Activated CD8-positive, alpha-beta memory T cell treated with anti-CD3 and anti-CD28 coated beads, Interleukin-2, amount 50 U/mL, for 24 hours (primary cell): ENCODE results near the gene MRPS34.
A peak's percentile ranks its signal among the peaks of the same experiment; 100 is the strongest.

Experiments
- DNase-seq: peaks from one replicate; pipeline ENCODE4 v3.0.0-alpha.2; 2020; ENCODE audit errors: extremely low read depth

MRPS34 gene

DNA sequence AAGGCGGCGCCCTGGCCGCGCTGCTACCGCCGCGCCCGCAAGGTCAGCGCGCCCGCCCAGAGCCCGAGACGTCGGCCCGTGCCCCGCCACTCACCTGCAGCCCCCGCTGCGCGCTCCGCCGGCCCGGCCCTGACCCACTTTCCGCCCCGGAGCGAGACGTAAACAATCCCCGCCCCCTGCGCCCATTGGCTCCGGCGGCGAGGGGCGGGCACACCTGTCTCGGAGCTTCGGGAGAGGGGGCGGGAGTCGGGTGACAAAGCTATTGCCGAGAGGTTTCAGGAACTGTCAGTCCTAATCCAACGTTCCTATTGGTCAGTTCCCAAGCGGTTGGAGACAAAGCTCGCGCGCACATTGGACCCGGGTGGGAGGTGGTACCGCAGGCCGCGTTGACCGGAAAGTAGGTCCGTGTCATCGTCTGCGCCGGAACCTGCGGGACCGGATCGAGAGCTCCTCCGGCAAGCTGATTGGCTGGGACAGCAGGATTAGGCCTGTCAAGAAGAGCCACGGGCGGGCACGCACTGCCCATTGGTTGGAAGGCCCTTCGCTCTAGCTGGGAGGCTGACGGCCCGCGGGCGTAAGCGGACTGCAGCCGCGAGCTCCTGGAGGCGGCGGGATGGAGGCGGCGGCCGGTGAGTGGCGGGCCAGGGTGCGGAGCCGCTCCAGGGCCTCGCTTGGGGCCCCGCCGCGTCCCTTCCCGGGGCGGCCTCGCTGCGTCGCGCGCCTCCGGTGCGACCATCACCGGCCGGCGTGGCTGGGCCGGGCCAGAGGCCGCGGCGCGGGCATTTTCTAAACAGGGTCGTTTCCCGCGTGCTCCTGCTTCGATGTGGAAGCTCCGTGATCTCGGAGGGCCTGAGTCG lies 9.7 kb upstream of the MRPS34 start, which contains the start of the genes NUBP2 and SPSB3:
NUBP2 (plus strand) TSS at position 553 of the 857 bp plus-strand sequence; CDS start at position 614, 61 bp downstream.
SPSB3 (minus strand) TSS at position 164 of the 857 bp plus-strand sequence. CDS start 1,088 bp downstream, outside the sequence.
- peak; percentile 95 for DNase-seq

DNA sequence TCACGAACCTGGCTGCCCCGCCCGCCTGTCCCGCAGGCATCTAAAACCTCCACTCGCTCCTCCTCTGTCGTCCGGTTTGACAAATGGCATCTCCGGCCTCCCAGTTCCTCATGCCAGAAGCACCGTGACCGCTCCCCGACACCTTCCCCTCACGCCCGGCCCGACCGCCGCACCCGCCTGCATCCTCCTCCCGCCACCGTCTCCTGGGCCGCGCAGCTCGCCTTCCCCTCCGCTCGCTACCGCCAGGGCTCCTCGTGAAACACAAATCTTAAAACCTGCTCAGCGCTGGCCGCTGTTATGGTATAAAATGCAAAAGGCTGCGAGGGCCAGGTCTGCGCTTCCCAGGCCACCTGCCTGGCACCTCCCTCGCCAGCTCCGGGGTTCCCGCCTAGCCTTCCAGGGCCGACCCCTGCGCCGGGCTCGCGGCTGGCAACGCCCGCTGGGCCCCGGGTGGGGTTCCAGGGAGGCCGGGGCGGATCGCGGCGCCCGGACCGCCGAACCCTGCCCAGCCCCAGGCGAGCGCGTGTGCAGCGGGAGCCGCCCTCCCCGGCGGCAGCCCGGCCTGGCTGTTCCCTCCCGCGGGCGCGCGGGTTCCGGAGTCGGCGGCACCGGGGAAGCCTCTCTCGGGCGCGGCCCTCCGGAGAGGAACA lies 8.9 kb upstream of the MRPS34 start:
- no peak for DNase-seq

DNA sequence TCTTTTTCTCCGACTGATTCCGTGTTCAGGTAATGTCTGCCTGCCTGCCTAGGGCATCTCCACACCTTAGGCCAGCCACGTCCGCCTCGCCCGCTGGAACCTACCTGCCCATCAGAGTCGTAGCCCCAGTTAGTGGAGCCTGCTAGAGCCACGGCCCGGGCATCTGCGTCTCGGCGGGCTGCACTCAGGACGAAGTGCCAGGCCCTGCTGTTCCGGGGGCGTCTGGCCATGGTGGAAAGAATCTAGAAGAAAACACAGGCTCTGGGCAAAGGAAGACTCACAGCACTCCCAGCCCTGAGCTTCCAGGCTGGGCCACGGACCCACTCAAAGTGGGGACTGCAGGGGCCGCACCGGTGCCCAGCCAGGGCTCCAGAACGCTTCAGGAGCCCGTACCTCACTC lies 8.3 kb upstream of the MRPS34 start:
- no peak for DNase-seq

DNA sequence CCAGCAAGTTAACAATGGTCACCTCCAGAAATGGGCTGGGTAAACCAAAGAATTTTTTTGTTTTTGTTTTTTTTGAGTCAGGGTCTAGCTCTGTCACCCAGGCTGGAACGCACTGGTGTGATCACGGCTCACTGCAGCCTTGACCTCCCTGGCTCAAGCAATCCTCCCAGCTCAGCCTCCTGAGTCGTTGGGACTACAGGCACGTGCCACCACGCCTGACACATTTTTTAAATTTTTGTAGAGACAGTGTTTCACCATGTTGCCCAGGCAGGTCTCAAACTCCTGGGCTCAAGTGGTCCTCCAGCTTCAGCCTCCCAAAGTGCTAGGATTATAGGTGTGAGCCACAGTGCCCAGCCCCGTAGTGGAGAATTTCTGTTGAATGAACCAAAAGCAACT lies 7.7 kb upstream of the MRPS34 start:
- DNase-seq, result no peak

DNA sequence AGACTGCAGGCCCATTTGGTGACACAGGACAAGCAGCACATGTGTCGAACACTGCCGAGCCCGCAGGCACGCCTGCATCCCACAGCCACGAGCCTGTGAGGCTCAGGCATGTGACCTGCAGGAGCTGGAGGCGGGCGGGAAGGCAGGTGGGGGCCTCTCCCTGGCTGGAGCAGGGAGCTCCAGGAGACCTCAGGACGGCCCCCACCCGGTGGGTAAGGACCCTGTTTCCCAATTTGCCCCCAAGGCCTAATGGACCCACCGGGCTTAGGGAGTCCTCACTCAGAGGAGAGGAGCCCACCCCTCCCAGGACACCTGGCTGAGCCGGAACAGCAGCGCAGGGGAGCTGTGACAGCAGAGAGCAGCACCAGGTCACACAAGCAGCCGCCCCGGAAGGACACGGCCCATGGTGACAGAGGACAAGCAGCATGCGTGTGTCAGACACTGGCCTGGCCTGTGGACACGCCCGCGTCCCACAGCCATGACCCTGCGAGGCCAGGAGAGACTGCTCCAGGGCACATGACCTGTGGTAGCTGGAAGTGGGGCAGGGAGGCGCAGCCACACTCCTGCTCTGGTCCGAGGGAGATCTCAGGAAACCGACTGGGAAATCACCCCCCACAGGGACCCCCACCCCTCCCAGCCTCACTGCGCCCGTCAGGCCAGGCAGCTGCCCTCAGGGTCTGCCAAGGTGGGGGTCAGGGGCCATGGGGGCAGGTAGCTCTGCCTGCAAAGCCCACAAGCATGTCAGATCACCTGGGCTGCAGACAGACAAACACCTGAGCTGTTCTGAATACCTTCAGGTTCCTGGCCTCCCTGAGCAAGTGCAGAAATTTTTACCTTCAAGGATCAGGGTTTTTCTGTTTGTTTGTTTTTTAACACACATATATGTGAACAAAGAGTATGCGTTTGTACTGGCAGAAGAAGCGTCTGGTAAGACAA lies 7.1 kb upstream of the MRPS34 start:
- no peak for DNase-seq

DNA sequence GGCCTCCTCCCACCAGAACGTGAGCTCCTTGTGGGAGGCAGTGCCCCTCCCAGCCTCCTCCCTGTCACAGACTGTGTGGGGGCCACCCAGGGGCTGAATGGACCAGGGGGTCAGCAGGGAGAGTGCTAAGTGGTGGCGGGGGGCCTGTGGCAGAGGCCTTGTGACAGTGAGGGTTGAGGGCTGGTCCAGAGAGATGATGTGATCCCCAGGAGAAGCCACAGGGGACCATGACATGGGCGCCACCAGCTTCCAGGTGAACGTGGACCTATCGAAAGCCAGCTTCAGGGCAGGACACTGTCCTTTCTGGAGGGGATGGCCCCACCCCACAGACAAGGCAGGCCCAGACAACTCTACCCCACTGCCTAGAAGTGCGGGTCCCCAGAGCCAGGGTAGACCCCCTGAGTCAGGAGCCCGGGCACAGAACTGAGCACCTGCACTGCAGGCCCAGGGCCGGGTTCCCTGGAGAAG lies 6.3 kb upstream of the MRPS34 start:
- DNase-seq, result no peak

DNA sequence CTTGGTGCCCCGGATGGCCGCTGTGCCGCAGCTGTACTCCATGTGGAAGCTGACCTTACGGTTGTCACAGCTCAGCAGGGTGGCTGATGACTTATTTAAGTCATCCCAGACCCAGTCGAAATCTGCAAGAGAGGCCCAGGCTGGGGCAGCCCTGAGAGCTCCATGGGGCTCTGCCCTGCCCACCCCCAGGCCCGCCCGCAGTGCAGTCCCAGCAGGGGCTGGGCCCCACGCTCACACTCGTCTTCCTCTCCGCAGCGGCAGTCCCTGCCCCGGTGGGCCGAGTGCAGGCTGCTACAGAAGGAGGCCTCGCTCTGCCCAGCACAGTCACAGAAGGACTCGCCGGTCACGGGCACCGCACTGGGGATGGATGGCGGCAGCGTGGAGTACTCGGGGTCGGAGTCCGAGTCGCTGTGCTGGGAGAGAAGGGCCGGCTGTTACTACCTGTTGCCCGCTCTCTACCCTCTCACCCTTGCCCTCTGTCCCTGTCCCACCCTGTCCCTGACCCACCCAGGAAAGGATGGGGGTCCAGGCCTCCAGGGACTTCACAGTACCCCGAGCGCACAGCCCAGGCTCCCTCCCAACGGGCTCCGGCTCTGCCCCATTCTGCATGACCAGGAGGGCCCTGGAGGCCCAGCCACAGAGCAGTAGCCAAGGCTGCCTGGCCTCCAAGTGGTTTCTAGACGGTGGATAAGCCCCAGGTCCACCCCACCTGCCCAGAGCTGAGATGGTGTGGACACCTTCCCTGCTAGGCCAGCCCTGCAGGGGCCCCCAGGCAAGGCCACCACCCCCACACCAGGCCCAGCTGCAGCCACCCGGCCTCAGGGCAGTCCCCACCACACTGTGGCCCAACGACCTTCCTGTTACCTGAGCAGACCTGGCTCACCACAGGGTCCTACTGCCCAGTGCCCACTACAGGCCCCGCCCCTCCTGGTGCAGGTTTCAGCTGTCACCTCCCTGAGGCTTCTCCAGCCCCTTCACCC lies 5.6 kb upstream of the MRPS34 start:
- no peak for DNase-seq

DNA sequence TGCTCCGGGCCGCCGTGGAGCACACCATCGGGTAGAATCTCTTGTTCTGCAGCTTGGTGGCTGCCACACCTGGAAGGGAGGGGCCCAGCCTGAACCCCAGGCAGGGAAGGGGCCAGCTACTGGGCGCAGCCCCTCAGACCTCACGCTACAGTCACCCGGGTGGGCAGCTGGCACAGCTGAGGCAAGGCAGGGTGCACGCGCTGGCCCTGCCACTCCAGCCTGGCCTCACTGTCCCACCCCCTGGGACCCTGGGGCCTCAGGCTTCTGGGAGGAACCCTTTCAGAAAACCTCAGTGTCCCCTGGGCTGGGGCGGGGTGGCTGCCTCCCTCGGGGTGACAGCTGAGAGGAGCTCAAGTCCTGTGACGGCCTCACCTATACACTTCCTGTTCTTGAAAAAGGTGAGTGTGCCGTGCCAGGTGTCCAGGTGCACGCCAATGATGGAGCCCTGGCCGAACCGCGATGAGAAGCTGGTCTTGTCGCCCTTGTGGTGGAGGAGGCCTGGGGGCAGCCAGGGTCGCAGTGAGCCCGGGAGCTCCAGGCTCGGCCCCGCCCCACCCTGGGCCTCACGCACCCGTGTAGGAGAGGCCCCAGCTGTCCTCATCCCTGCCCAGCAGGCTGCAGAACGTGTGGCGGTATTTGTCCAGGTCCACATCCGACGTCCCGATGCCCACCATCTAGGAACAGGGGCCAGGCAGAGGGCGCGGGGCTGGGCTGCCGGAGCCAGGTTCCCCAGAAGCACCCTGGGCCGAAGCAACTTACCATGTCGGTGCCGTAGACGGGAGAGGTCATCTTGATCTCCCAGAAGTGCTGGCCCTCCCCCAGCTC lies 4.7 kb upstream of the MRPS34 start:
- no peak for DNase-seq

DNA sequence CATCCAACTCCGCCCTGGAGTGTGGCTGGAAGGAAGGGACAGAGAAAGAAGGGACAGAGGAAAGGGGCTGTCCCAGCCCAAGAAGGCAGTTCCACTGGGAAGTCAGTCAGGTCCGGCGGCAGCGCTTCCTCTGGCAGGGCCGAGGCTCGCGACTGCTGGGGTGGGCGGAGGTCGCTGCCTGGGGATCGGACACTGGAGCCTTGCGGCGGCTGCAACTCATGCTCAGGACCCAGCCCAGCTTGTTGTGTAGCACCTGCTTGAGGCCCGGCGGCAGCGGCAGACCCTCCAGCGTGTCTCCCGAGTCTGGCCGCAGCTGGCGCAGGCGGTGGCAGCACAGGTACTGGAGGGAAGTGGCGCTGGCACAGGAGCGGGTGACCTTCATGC lies 4.0 kb upstream of the MRPS34 start:
- no peak for DNase-seq

DNA sequence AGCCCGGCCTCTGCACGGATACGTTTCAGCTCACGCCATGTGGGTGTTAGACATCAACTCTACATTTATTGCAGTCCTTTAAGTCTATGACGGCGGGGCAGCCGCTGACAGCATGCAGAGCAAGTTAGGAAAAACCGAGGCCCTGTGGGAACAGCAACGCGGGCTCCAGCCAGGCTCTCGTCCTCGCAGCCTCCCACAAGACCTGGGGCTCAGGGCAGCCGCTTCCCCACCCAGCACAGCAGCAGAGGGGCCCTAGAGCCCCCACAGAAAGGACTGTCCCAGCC lies 3.7 kb upstream of the MRPS34 start:
- no peak for DNase-seq

DNA sequence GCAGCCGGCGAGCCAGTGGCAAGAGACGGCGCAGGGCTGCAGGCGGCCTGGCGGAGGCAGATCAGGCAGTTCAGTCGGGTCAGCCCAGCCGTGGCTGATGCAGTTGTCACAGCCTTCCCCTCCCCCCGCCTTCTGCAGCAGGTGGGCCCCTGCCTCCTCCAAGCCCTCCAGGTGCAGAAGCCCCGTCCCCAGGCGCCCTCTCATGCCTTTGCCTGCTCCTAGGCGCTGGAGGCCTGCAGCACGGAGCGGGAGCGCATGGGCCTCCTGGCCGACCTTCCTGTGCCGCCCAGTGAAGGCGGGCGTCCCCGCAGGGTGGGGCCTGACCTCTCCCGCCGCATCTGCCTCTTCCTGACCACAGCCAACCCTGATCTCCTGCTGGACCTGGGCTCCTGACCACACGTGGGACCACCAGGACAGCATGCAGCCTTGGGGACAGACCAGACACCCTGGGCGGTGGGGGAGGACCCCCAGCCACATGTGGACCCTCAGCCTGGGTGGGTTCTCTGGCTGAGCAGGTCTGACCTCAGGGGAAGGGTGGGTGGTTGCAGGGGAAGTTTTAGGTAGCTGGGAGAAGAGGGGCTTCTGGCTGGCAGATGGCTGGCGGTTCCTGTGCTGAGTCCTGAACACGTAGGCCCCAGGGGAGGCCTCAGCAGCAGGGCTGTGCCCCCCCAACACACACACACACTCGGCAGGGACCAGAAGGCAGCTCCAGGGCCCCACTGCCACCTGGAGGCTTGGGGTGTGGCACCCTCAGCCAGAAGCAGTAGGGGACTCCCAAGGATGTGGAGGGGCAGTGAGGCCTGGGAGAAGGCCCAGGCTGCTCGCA lies 3.1 kb upstream of the MRPS34 start:
- DNase-seq, result no peak

DNA sequence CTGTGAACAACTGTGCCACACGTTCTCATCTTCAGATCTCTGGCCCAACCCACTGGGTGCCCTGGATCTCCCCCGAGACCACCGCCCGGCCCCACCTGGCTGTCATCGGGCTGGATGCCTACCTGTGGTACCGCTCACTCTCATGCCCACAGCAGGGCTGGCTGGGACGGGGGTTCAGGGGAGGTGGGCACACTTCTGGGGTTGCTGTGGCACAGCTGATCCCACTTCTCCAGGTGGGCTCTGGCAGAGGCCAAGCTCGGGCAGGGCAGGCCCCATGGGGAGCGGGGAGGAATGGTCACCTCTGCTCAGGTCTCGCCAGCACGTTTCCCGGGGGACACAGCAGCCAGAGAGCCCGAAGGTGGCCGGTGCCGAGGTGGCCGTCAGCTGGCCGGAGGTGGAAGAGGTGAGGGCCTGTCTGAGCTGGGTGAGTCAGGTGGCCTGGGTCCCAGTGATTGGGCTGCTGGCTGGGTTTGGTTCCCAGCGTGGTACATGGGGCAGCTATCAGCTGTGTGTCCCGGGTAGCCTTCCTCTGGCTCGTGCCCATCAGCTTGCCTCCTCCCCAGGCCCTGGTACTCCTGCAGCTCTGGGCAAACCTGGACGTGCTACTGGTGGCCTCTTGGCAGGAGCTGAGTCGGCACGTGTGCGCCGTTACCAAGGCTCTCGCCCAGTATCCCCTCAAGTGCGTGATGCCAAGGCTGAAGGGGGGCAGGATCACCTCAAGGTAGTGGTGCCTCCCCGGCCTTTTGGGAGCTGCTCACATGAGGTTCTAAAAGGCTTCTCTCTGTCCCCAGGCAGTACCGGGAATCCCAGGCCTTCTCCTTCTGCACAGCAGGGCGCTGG lies 2.3 kb upstream of the MRPS34 start:
- no peak for DNase-seq

DNA sequence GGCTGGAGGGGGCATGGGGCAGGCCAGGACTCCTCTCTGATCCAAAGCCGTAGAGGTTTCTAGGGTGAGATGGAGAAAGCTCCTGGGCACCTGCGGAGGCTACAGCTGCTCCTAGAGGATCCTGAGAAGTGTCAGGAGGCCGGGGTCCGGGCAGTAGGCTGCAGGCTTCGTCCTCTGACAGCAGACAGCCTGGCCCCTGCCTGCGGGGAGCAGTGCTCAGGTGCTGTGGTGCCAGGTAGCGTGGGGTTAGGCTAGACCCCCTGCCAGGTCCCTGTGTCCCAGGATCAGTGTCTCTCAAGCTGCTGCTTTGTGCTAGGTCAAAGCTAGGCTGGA lies 1.5 kb upstream of the MRPS34 start:
- DNase-seq, result no peak

DNA sequence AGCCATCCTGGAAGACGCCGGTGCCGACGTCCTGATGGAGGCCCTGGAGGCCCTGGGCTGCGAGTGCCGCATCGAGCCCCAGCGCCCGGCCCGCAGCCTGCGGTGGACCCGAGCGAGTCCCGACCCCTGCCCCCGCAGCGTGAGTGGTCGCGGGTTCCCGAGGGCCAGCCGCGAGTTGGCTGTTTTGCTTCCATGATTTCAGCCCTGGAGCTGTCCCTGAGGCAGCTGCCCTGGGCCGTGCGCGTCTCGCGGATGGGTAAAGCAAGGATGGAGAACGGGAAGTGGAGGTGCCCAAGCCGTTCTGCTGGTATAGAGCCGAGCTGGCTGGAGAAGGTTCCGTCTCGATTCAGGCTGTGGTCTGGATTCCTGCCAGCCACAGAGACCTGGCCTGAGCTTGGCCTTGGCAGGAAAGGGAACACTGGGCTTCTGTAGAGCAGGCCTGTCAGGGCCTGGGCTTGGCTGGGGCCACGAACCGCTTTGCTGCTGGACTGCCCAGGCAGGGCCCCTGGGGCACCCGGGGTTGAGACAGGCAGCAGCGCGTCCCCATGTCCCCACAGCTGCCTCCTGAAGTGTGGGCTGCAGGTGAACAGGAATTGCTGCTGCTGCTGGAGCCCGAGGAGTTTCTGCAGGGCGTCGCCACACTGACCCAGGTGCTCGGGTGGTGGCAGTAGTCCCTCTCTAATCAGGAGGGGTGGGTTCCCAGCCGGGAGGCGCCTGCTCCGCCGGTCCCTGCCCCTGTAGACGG lies 941 bp upstream of the MRPS34 start:
- no peak for DNase-seq

DNA sequence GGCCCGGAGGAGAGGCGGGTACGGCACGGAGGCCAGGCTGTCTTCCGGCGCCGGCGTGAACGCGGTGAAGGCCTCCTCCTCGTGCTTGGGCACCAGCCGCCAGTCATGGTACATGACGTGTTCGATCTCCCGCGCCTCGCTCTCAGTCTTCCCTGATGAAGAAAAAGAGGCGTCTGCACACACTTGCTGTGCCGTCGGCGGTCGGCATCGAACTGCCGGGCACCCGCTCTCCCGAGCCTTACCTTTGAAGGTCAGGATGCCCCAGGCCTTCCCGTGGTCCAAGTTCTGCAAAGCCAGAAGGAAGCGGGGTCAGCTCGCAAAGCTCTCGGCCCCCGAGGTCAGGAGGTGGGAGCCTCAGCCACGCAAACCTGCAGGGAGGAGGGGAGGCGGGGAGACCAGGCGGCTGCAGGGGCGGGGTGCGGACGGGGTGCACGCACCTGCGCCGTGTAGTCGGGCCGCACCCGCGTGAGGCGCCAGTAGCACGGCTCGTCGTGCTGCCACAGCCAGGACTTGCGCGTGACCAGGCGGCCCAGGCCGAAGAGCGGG lies 499 bp downstream of the MRPS34 start, which contains the start of gene EME2:
EME2 (plus strand) TSS at position 449 of the 546 bp plus-strand sequence. CDS start 418 bp downstream, outside the sequence.
- no peak for DNase-seq

DNA sequence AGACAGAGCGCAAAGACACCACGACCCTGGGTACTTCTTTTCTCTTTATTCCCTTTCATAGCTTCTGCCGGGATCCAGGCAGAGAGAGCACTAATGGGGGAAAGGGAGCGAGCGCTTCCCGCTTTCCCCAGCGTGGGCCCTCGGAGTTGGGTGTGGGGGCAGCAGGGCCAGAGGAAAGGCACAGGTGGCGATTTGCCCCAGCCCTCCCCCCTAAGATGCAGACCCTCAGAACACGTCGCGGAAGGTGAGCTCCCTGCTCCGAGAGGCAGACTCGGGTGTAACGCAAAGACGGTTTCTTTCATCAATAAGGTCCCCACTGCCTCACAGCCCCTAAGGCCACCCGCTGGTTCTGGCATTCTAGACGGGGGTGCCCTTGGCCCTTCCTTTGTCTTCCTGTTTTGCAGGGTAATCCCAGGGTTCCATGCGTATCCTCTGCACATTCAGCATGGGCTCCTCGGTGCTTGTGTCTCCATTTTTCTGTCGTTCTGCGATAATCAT lies 1.0 kb downstream of the MRPS34 start:
- DNase-seq, result no peak
